Transverse colon (tissue), 3 donors: ENCODE results near the gene DMRTC2.

Experiments
- POLR2A ChIP-seq: fragments of 450-650 bp; IDR thresholded peaks from one replicate; pipeline ENCODE4 v1.6.1; 2016; ENCODE audit warnings: antibody characterized with exemption, mild to moderate bottlenecking, moderate library complexity
- TF ChIP-seq, protein P1 (sequence below), 5 experiments: fragments of 200-600 bp in 3 of 5; fragments of 450-650 bp in 2 of 5; sonication (generic) in 3 of 5; IDR thresholded peaks; 1 replicate in 2 of 5; 2 replicates in 3 of 5; pipeline ENCODE4 v1.5.1; 2016 to 2017; ENCODE audit warnings: antibody characterized with exemption in 5 of 5, inconsistent platforms in 3 of 5, mild to moderate bottlenecking in 2 of 5, moderate library complexity in 1 of 5

DNA sequence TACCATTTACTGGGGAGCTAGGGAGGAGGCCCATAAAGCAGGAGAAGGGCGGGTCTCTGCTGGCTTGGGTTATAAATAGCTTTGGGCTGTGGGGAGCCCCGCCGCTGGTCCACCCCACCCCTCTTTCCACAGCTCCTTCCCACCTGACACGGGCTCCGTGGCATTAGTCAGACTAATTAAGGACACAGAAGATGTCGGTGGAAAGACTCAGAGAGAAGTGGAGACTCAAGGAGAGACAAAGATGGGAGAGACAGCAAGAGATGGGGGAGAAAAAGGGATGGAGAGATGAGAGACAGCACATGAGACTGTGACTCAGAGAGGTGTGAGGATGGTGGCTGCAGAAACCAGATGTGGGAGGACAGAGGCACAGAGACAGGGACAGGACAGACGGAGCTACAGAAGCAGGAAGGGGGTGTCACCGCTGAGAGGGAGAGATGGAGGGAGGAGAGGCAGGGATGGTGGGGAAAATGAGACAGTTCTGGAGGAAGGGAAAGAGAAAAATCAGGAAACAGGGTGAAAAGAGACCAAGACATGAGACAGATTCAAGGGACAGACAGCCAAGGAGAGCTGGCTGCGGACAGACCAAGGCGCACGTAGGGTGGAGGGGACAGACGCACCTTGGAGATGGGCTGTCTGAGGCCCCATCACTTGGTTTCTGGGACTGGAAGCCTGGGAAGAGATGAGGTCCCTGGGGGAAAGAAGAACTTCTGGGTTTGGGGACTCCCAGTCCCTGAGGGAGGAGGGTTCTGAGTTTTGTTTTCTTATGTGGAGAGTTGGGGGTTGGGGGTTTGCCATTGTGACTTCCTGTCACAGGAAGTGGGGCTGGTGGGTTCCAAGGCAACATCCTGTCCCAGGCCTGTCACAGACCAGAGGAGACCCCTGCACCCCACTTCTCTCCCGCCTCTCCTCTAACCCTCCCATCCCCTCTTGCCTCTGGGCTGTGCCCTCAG is 42.2 kb downstream of the DMRTC2 start:
- TF ChIP-seq, protein P1, sequence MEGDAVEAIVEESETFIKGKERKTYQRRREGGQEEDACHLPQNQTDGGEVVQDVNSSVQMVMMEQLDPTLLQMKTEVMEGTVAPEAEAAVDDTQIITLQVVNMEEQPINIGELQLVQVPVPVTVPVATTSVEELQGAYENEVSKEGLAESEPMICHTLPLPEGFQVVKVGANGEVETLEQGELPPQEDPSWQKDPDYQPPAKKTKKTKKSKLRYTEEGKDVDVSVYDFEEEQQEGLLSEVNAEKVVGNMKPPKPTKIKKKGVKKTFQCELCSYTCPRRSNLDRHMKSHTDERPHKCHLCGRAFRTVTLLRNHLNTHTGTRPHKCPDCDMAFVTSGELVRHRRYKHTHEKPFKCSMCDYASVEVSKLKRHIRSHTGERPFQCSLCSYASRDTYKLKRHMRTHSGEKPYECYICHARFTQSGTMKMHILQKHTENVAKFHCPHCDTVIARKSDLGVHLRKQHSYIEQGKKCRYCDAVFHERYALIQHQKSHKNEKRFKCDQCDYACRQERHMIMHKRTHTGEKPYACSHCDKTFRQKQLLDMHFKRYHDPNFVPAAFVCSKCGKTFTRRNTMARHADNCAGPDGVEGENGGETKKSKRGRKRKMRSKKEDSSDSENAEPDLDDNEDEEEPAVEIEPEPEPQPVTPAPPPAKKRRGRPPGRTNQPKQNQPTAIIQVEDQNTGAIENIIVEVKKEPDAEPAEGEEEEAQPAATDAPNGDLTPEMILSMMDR (IDR thresholded peaks at IDR 0.05), result no peak
- peak; percentile 28 for TF ChIP-seq POLR2A
